Measurements from ENCODE around the gene ADSS2. TPM values are rescaled to one million over a fixed set of nuclear protein-coding genes. Genes with fewer than 3 reads are reported as not detected.

The ADSS2 gene
- total and polyA plus RNA-seq, 2 of the 4 experiments (the other 2 are of a cell fraction) = 14.9 to 30.1 TPM

- Histone ChIP-seq H2AK5ac (ENCODE audit: low read depth, low read length) (no peak overlapping the region), H4K20me1 (ENCODE audit: insufficient read depth, low read length) (no peaks in the 10 kb centered on the region), H2AFZ (replicated peaks; ENCODE audit: low read length, poor library complexity) (no peak overlapping the region), H3K27ac (ENCODE audit: insufficient read depth, low read length) (no peak overlapping the region), H3K9me3 (ENCODE audit: control insufficient read depth, insufficient read depth, low read length) (no peaks in the 10 kb centered on the region), H3K4ac (ENCODE audit: low read depth, low read length) (no peak overlapping the region), H3K36me3 (ENCODE audit: control insufficient read depth, insufficient read depth, low read length) (no peaks in the 10 kb centered on the region), H4K8ac (ENCODE audit: low read depth in 2 of 2, low read length in 2 of 2) (no peak overlapping the region), H3K23ac (ENCODE audit: low read depth, low read length) (no peak overlapping the region), H3K14ac (replicated peaks; ENCODE audit: low read depth, low read length) (no peak overlapping the region), H3K79me1 (ENCODE audit: low read depth in 1 of 2, low read length in 2 of 2) (no peaks in the 10 kb centered on the region), H2AK9ac (replicated peaks; ENCODE audit: low read depth, low read length, poor library complexity) (no peak overlapping the region), H2BK120ac (ENCODE audit: low read depth, low read length) (no peak overlapping the region), H2BK15ac (ENCODE audit: low read depth, low read length) (no peak overlapping the region), H3K27me3 (ENCODE audit: control insufficient read depth, insufficient read depth, low read length) (no peaks in the 10 kb centered on the region), H2BK20ac (ENCODE audit: low read depth, low read length) (no peak overlapping the region), H4K91ac (ENCODE audit: insufficient read depth, low read depth, low read length) (no peak overlapping the region), H3K4me2 (ENCODE audit: low read depth, low read length) (no peak overlapping the region), H3K4me3 (ENCODE audit: insufficient read depth, low read depth, low read length) (no peak overlapping the region), H2BK5ac (ENCODE audit: low read depth, low read length, poor library complexity, severe bottlenecking) (no peak overlapping the region), H3K9ac (ENCODE audit: low read depth, low read length) (no peak overlapping the region), H4K5ac (ENCODE audit: low read depth, low read length) (no peak overlapping the region), H3K56ac (ENCODE audit: extremely low read depth, insufficient read depth, low read length) (no peak overlapping the region), H3K9me1 (ENCODE audit: insufficient read depth, low read length) (no peaks in the 10 kb centered on the region), H3K4me1 (ENCODE audit: control insufficient read depth, insufficient read depth, low read length) (no peaks in the 10 kb centered on the region), H3K18ac (ENCODE audit: low read depth, low read length) (no peak overlapping the region)
- no CpG with 5 or more reads among the region's 1 CpG for WGBS, 2 experiments (ENCODE audit: extremely low coverage in 2 of 2, insufficient read length in 1 of 2)
- dilution Hi-C loops (cut with HindIII; ENCODE audit: low sequenced_read_pairs, unreplicated experiment) (no loop called here), in situ Hi-C loops (cut with MboI; ENCODE audit: low sequenced_read_pairs) (no loop called here), intact Hi-C loops (cut with micrococcal nuclease) (no loop called here)
- DNase-seq (no peak), ATAC-seq (ENCODE audit: low read depth) (peak; percentile 67; the same call in 1 of the 2 replicates)
- no peak for TF ChIP-seq MAFK (IDR thresholded peaks at IDR 0.05; ENCODE audit: low read depth, low read length)
- no peak for TF ChIP-seq SMC3 (IDR thresholded peaks at IDR 0.05; ENCODE audit: low read depth, low read length)
- no peak for TF ChIP-seq MAZ (IDR thresholded peaks at IDR 0.05; ENCODE audit: borderline replicate concordance, low read depth, low read length)
- TF ChIP-seq ELK1 (IDR thresholded peaks at IDR 0.05; ENCODE audit: borderline replicate concordance, low read depth, low read length) = no peak
- TF ChIP-seq, protein P1, sequence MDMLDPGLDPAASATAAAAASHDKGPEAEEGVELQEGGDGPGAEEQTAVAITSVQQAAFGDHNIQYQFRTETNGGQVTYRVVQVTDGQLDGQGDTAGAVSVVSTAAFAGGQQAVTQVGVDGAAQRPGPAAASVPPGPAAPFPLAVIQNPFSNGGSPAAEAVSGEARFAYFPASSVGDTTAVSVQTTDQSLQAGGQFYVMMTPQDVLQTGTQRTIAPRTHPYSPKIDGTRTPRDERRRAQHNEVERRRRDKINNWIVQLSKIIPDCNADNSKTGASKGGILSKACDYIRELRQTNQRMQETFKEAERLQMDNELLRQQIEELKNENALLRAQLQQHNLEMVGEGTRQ (IDR thresholded peaks at IDR 0.05; ENCODE audit: low read depth, low read length) = no peak
- no peak for TF ChIP-seq NFE2L2 (IDR thresholded peaks at IDR 0.05; ENCODE audit: low read depth, low read length)
- TF ChIP-seq BHLHE40 (IDR thresholded peaks at IDR 0.05; ENCODE audit: low read depth, low read length) = no peak
- no peak for TF ChIP-seq POLR2A (IDR thresholded peaks at IDR 0.05; ENCODE audit: low read depth, low read length)
- no peak for TF ChIP-seq RFX5 (IDR thresholded peaks at IDR 0.05; ENCODE audit: low read depth, low read length)
- TF ChIP-seq CHD1 (IDR thresholded peaks at IDR 0.05; ENCODE audit: low read depth, low read length) = no peak
- no peak for TF ChIP-seq RAD21 (IDR thresholded peaks at IDR 0.05; ENCODE audit: low read length)
- no peak for TF ChIP-seq MXI1 (IDR thresholded peaks at IDR 0.05; ENCODE audit: borderline replicate concordance, low read depth, low read length)
- no peak for TF ChIP-seq RCOR1 (IDR thresholded peaks at IDR 0.05; ENCODE audit: insufficient replicate concordance, low read length)
- TF ChIP-seq FOS (IDR thresholded peaks at IDR 0.05; ENCODE audit: low read depth, low read length) = no peak
- no peak for TF ChIP-seq CTCF (conservative IDR thresholded peaks at IDR 0.05; ENCODE audit: low read depth, low read length)
- TF ChIP-seq CEBPB (IDR thresholded peaks at IDR 0.05; ENCODE audit: low read depth, low read length) = no peak
- BruUV-seq (replicated peaks) = no TSS peak
- POLR2A ChIA-PET (ENCODE audit: unreplicated experiment) = no interaction called here
- CTCF ChIA-PET = no interaction called here
These were observed 46.1 kb upstream of the ADSS2 start for GRCh38 chr1:244497805-244498204.

Measured in IMR-90 (cell line).